Measurements from ENCODE around the gene SLC49A4. TPM values are rescaled to one million over a fixed set of nuclear protein-coding genes. Genes with fewer than 3 reads are reported as not detected.
A peak's percentile ranks its signal among the peaks of the same experiment; 100 is the strongest.

The SLC49A4 gene
- total and polyA plus RNA-seq, 11 donors = 5.6 to 25.4 (median 14.4) TPM

- no peak for ATAC-seq
- WGBS, 4 donors = 90 to 96% (median 94%) methylated on average over 5 of the region's 5 CpGs
- no peak overlapping the region for H3K4me3 ChIP-seq
- TF ChIP-seq POLR2A (IDR thresholded peaks at IDR 0.05) (no peak), CTCF (IDR thresholded peaks at IDR 0.05) (no peak)
- no peak for DNase-seq
- peak overlapping the region in 1 of 12 donors; percentile 86 for H3K27ac ChIP-seq
- no peaks in the 10 kb centered on the region for H3K9me3 ChIP-seq
- H3K27me3 ChIP-seq = no peaks in the 10 kb centered on the region
- peaks cover 0 to 49% (median 0%) of the 10 kb centered on the region in 12 donors for H3K4me1 ChIP-seq
- intact Hi-C loops (cut with DNase I) = no loop called here
- H3K36me3 ChIP-seq = peaks cover 0 to 43% (median 0%) of the 10 kb centered on the region in 9 donors
Measured at GRCh38 chr3:122770521-122771202, 24.2 kb upstream of the SLC49A4 start.

- peaks cover 0 to 30% (median 0%) of the 10 kb centered on the region in 12 donors for H3K4me1 ChIP-seq
- no peaks in the 10 kb centered on the region for H3K27me3 ChIP-seq
- WGBS, 4 donors = 96 to 100% (median 99%) methylated on average over 1 of the region's 1 CpG
- DNase-seq (no peak), ATAC-seq (no peak)
- intact Hi-C loops (cut with DNase I) = no loop called here
- H3K4me3 ChIP-seq = no peak overlapping the region
- TF ChIP-seq POLR2A (IDR thresholded peaks at IDR 0.05) = no peak
- no peak for TF ChIP-seq CTCF (IDR thresholded peaks at IDR 0.05)
- H3K9me3 ChIP-seq = no peaks in the 10 kb centered on the region
- H3K27ac ChIP-seq = no peak overlapping the region
- H3K36me3 ChIP-seq = peaks cover 0 to 25% (median 4%) of the 10 kb centered on the region in 9 donors
Measured at GRCh38 chr3:122772827-122773226, 22.0 kb upstream of the SLC49A4 start.

- DNase-seq (no peak), ATAC-seq (peak in 2 of 4 donors; percentile 18 to 33)
- Histone ChIP-seq H3K27ac (peak overlapping the region in 1 of 12 donors; percentile 59), H3K9me3 (no peaks in the 10 kb centered on the region), H3K27me3 (no peaks in the 10 kb centered on the region), H3K4me1 (peaks cover 0 to 26% (median 0%) of the 10 kb centered on the region in 12 donors), H3K4me3 (no peak overlapping the region), H3K36me3 (peaks cover 0 to 19% (median 4%) of the 10 kb centered on the region in 9 donors)
- intact Hi-C loops (cut with DNase I) = no loop called here
- WGBS, 4 donors = 92 to 96% (median 95%) methylated on average over 3 of the region's 3 CpGs
- no peak for TF ChIP-seq CTCF (IDR thresholded peaks at IDR 0.05)
- TF ChIP-seq POLR2A (IDR thresholded peaks at IDR 0.05) = no peak
Measured at GRCh38 chr3:122773944-122774509, 20.8 kb upstream of the SLC49A4 start.

GRCh38 chr3:122774564-122774963 is 20.3 kb upstream of the SLC49A4 start:
- H3K9me3 ChIP-seq = no peaks in the 10 kb centered on the region
- intact Hi-C loops (cut with DNase I) = no loop called here
- no peak for ATAC-seq
- H3K27ac ChIP-seq = peak overlapping the region in 1 of 12 donors; percentile 59
- 95 to 98% (median 96%) methylated on average over 3 of the region's 3 CpGs for WGBS, 4 donors
- no peak for TF ChIP-seq POLR2A (IDR thresholded peaks at IDR 0.05)
- no peak for TF ChIP-seq CTCF (IDR thresholded peaks at IDR 0.05)
- H3K4me1 ChIP-seq = peaks cover 0 to 23% (median 0%) of the 10 kb centered on the region in 12 donors
- H3K4me3 ChIP-seq = no peak overlapping the region
- H3K27me3 ChIP-seq = no peaks in the 10 kb centered on the region
- H3K36me3 ChIP-seq = peaks cover 0 to 19% (median 4%) of the 10 kb centered on the region in 9 donors
- DNase-seq = no peak

All from heart left ventricle (tissue), 16 donors.